Measurements from ENCODE around the gene MYO10.

MYO10 gene

DNA sequence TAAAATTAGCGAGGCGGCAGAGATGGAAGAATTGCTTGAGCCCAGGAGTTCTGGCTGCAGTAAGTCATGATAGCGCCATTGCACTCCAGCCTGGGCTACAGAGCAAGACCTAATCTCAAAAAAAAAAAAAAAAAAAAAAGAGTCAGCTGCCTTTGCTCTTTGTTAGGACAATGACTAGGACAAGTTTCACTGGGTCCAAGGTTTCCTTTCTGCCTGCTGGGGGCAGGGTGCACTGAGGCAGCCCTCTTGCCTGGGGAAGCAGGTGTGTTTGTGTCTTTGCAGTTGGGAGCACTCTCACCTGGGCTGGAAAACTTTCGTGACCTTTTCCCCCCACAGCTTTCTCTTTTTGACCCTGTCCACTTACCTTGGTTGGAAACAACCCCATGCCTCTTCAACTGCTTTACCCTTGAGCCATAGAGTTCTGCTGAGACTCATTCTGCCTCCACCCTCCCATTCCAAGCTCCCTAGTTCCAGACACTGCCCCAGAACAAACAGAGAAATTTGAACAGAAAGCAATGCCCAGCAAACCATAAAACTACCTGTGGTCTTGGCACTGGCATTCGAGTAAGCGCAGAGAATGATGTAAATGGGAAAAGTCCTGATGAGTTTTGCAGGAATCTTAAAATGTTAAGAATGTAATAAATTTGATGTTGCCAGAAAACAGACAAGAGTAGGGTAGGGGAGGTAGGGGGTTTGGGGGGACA is 17.0 kb upstream of the MYO10 start:
- H3K36me3 ChIP-seq (ENCODE audit: control insufficient read depth, insufficient read depth, low read length): no peaks in the 10 kb centered on the region
- no peak overlapping the region for H3K4me3 ChIP-seq (replicated peaks; ENCODE audit: low read depth, low read length)
- no peaks in the 10 kb centered on the region for H3K27me3 ChIP-seq (replicated peaks; ENCODE audit: control insufficient read depth, insufficient read depth, low read length)
- TF ChIP-seq, protein P1, sequence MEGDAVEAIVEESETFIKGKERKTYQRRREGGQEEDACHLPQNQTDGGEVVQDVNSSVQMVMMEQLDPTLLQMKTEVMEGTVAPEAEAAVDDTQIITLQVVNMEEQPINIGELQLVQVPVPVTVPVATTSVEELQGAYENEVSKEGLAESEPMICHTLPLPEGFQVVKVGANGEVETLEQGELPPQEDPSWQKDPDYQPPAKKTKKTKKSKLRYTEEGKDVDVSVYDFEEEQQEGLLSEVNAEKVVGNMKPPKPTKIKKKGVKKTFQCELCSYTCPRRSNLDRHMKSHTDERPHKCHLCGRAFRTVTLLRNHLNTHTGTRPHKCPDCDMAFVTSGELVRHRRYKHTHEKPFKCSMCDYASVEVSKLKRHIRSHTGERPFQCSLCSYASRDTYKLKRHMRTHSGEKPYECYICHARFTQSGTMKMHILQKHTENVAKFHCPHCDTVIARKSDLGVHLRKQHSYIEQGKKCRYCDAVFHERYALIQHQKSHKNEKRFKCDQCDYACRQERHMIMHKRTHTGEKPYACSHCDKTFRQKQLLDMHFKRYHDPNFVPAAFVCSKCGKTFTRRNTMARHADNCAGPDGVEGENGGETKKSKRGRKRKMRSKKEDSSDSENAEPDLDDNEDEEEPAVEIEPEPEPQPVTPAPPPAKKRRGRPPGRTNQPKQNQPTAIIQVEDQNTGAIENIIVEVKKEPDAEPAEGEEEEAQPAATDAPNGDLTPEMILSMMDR (IDR thresholded peaks at IDR 0.05; ENCODE audit: insufficient read depth, low read length, poor library complexity, severe bottlenecking): no peak
- no peak for DNase-seq (ENCODE audit: extremely low read depth, insufficient read length)

DNA sequence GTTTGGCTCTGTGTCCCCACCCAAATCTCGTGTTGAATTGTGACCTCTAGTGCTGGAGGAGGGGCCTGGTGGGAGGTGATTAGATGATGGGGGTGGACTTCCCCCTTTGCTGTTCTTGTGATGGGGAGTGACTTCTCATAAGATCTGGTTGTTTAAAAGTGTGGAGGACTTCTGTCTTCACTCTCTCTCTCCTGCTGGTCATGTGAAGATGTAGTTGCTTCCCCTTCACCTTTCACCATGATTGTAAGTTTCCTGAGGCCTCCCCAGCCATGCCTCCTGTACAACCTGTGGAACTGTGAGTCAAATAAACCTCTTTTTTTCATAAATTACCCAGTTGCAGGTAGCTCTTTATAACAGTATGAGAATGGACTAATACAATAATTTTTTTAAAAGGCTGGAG is 10.6 kb upstream of the MYO10 start:
- no peak overlapping the region for H3K4me3 ChIP-seq (replicated peaks; ENCODE audit: low read depth, low read length)
- no peaks in the 10 kb centered on the region for H3K27me3 ChIP-seq (replicated peaks; ENCODE audit: control insufficient read depth, insufficient read depth, low read length)
- DNase-seq (ENCODE audit: extremely low read depth, insufficient read length): no peak
- no peaks in the 10 kb centered on the region for H3K36me3 ChIP-seq (ENCODE audit: control insufficient read depth, insufficient read depth, low read length)
- TF ChIP-seq, protein P1 (IDR thresholded peaks at IDR 0.05; ENCODE audit: insufficient read depth, low read length, poor library complexity, severe bottlenecking): no peak

DNA sequence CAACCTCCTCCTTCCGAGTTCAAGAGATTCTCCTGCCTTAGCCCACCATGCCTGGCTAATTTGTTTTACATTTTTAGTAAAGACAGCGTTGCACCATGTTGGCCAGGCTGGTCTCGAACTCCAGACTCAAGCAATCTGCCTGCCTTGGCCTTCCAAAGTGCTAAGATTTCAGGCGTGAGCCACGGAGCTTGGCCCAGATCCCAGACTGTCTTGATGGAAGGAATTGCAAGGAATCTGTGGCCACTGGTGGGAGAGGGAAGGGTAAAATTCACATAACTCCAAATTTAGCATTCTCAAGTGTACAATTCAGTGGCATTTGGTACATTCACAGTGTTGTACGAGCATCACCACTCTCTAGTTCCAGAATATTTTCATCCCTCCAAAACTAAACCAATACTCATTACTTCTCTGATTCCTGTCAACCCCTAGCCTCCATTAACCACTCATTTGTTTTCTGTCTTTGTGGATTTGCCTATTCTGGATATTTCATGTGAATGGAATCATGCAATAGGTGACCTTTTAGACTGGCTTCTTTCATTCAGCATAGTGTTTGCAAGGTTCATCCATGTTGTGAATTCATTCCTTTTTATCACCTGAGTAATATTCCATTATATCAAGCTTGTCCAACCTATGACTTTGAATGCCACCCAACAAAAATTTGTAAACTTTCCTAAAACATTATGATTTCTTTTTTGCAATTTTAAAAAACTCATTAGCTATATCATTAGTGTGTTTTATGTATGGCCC is 8.9 kb upstream of the MYO10 start:
- no peaks in the 10 kb centered on the region for H3K27me3 ChIP-seq (replicated peaks; ENCODE audit: control insufficient read depth, insufficient read depth, low read length)
- H3K4me3 ChIP-seq (replicated peaks; ENCODE audit: low read depth, low read length): no peak overlapping the region
- TF ChIP-seq, protein P1 (IDR thresholded peaks at IDR 0.05; ENCODE audit: insufficient read depth, low read length, poor library complexity, severe bottlenecking): no peak
- DNase-seq (ENCODE audit: extremely low read depth, insufficient read length): no peak
- no peaks in the 10 kb centered on the region for H3K36me3 ChIP-seq (ENCODE audit: control insufficient read depth, insufficient read depth, low read length)

DNA sequence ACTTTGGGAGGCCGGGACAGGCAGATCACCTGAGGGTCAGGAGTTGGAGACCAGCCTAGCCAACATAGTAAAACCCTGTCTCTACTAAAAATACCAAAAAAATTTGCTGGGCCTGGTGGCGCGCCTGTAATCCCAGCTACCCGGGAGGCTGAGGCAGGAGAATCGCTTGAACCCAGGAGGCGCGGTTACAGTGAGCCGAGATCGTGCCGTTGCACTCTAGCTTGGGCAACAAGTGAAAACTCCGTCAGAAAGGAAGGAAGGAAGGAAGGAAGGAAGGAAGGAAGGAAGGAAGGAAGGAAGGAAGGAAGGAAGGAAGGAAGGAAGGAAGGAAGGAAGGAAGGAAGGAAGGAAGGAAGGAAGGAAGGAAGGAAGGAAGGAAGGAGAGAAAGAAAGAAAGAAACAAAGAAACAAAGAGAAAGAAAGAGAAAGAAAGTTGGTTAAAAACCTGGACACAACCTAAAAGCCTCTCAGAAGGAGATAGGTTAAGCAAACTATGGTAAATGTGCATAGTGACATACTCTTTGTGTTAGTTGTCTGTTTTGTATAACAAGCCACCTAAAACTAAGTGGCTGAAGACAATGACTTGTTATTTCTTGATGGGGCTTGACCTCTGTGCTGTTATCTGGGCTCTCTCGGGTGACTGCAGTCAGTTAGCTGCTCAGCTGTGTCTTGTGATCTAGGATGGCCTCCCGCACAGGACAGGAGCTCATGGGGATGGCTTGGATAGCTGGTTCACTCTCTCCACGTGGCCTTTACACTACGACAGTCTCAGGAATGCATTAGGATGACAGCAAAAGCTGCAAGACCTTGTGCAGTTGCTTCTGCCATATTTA is 8.0 kb upstream of the MYO10 start:
- Histone ChIP-seq H3K27me3 (replicated peaks; ENCODE audit: control insufficient read depth, insufficient read depth, low read length) (no peaks in the 10 kb centered on the region), H3K36me3 (ENCODE audit: control insufficient read depth, insufficient read depth, low read length) (no peaks in the 10 kb centered on the region), H3K4me3 (replicated peaks; ENCODE audit: low read depth, low read length) (no peak overlapping the region)
- TF ChIP-seq, protein P1 (IDR thresholded peaks at IDR 0.05; ENCODE audit: insufficient read depth, low read length, poor library complexity, severe bottlenecking): no peak
- no peak for DNase-seq (ENCODE audit: extremely low read depth, insufficient read length)

DNA sequence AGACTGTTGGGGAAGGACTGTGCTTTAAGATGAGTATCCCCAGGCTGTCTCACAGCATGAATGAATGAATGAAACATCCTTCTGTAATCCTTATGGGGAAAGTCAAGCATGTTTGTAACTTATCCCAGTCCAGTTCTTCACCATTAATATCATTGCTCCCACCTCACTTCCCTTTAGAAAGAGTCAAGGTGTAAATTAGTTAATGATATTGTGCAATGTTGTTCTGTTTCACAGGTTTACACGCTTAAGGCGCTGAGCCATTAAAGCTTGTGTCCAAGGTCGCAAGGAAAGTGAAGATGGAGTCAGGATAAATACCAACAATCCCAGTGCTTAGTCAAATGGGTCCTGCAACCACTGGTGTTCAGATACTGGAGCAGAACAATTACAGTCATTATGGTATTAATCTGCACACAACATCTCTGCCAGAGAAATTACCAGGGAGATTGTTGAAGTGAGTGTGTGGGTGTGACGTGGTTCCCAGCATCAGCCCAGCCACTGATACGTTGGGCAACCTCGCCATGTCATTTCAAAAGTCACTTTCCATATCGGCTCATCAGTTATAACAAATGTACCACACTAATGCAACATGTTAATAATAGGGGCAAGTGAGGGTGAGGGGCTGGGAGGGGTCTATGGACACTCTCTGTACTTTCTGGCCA is 1.5 kb upstream of the MYO10 start:
- no peak overlapping the region for H3K4me3 ChIP-seq (replicated peaks; ENCODE audit: low read depth, low read length)
- H3K36me3 ChIP-seq (ENCODE audit: control insufficient read depth, insufficient read depth, low read length): no peaks in the 10 kb centered on the region
- DNase-seq (ENCODE audit: extremely low read depth, insufficient read length): no peak
- TF ChIP-seq, protein P1 (IDR thresholded peaks at IDR 0.05; ENCODE audit: insufficient read depth, low read length, poor library complexity, severe bottlenecking): no peak
- H3K27me3 ChIP-seq (replicated peaks; ENCODE audit: control insufficient read depth, insufficient read depth, low read length): no peaks in the 10 kb centered on the region; the same call in 1 of the 2 replicates

Measured in GM06990 (cell line).